ENCODE results near the gene STYXL1.

The STYXL1 gene

GRCh38 chr7:75987026-75987804, 60.6 kb downstream of the STYXL1 start:
- Histone ChIP-seq H3K27me3 (replicated peaks; ENCODE audit: control insufficient read depth, insufficient read depth, low read length, poor library complexity, severe bottlenecking) (no peaks in the 10 kb centered on the region), H3K36me3 (ENCODE audit: control insufficient read depth, insufficient read depth, low read length) (peaks cover 52% of the 10 kb centered on the region), H3K4me3 (ENCODE audit: insufficient read depth, low read depth, low read length, poor library complexity, severe bottlenecking) (no peak overlapping the region), H3K4me1 (ENCODE audit: control insufficient read depth, insufficient read depth, low read length, poor library complexity, severe bottlenecking) (no peaks in the 10 kb centered on the region), H3K9me3 (ENCODE audit: control insufficient read depth, low read length) (no peaks in the 10 kb centered on the region), H3K27ac (ENCODE audit: insufficient read depth, low read length, poor library complexity, severe bottlenecking) (no peak overlapping the region)
- DNase-seq: no peak

GRCh38 chr7:75986147-75986781, 61.5 kb downstream of the STYXL1 start:
- Histone ChIP-seq H3K36me3 (ENCODE audit: control insufficient read depth, insufficient read depth, low read length) (peaks cover 61% of the 10 kb centered on the region), H3K27ac (ENCODE audit: insufficient read depth, low read length, poor library complexity, severe bottlenecking) (no peak overlapping the region), H3K4me1 (ENCODE audit: control insufficient read depth, insufficient read depth, low read length, poor library complexity, severe bottlenecking) (no peaks in the 10 kb centered on the region), H3K9me3 (ENCODE audit: control insufficient read depth, low read length) (no peaks in the 10 kb centered on the region), H3K27me3 (replicated peaks; ENCODE audit: control insufficient read depth, insufficient read depth, low read length, poor library complexity, severe bottlenecking) (no peaks in the 10 kb centered on the region), H3K4me3 (ENCODE audit: insufficient read depth, low read depth, low read length, poor library complexity, severe bottlenecking) (no peak overlapping the region)
- no peak for DNase-seq

GRCh38 chr7:75985518-75986146, 62.2 kb downstream of the STYXL1 start:
- Histone ChIP-seq H3K4me1 (ENCODE audit: control insufficient read depth, insufficient read depth, low read length, poor library complexity, severe bottlenecking) (no peaks in the 10 kb centered on the region), H3K27ac (ENCODE audit: insufficient read depth, low read length, poor library complexity, severe bottlenecking) (no peak overlapping the region), H3K27me3 (replicated peaks; ENCODE audit: control insufficient read depth, insufficient read depth, low read length, poor library complexity, severe bottlenecking) (no peaks in the 10 kb centered on the region), H3K4me3 (ENCODE audit: insufficient read depth, low read depth, low read length, poor library complexity, severe bottlenecking) (no peak overlapping the region), H3K9me3 (ENCODE audit: control insufficient read depth, low read length) (no peaks in the 10 kb centered on the region), H3K36me3 (ENCODE audit: control insufficient read depth, insufficient read depth, low read length) (peaks cover 65% of the 10 kb centered on the region)
- DNase-seq: no peak

GRCh38 chr7:75985009-75985517, 62.7 kb downstream of the STYXL1 start:
- Histone ChIP-seq H3K4me3 (ENCODE audit: insufficient read depth, low read depth, low read length, poor library complexity, severe bottlenecking) (no peak overlapping the region), H3K27ac (ENCODE audit: insufficient read depth, low read length, poor library complexity, severe bottlenecking) (no peak overlapping the region), H3K9me3 (ENCODE audit: control insufficient read depth, low read length) (no peaks in the 10 kb centered on the region), H3K27me3 (replicated peaks; ENCODE audit: control insufficient read depth, insufficient read depth, low read length, poor library complexity, severe bottlenecking) (no peaks in the 10 kb centered on the region), H3K36me3 (ENCODE audit: control insufficient read depth, insufficient read depth, low read length) (peaks cover 71% of the 10 kb centered on the region), H3K4me1 (ENCODE audit: control insufficient read depth, insufficient read depth, low read length, poor library complexity, severe bottlenecking) (no peaks in the 10 kb centered on the region)
- no peak for DNase-seq

- no peaks in the 10 kb centered on the region for H3K27me3 ChIP-seq (replicated peaks; ENCODE audit: control insufficient read depth, insufficient read depth, low read length, poor library complexity, severe bottlenecking)
- H3K4me3 ChIP-seq (ENCODE audit: insufficient read depth, low read depth, low read length, poor library complexity, severe bottlenecking): no peak overlapping the region
- no peak overlapping the region for H3K27ac ChIP-seq (ENCODE audit: insufficient read depth, low read length, poor library complexity, severe bottlenecking)
- DNase-seq: no peak
- H3K4me1 ChIP-seq (ENCODE audit: control insufficient read depth, insufficient read depth, low read length, poor library complexity, severe bottlenecking): no peaks in the 10 kb centered on the region
- peaks cover 77% of the 10 kb centered on the region for H3K36me3 ChIP-seq (ENCODE audit: control insufficient read depth, insufficient read depth, low read length)
- no peaks in the 10 kb centered on the region for H3K9me3 ChIP-seq (ENCODE audit: control insufficient read depth, low read length)
Observed at GRCh38 chr7:75984130-75985008, 63.4 kb downstream of the STYXL1 start.

GRCh38 chr7:75983471-75984129, 64.2 kb downstream of the STYXL1 start:
- Histone ChIP-seq H3K36me3 (ENCODE audit: control insufficient read depth, insufficient read depth, low read length) (peaks cover 80% of the 10 kb centered on the region), H3K27me3 (replicated peaks; ENCODE audit: control insufficient read depth, insufficient read depth, low read length, poor library complexity, severe bottlenecking) (no peaks in the 10 kb centered on the region), H3K4me1 (ENCODE audit: control insufficient read depth, insufficient read depth, low read length, poor library complexity, severe bottlenecking) (no peaks in the 10 kb centered on the region), H3K9me3 (ENCODE audit: control insufficient read depth, low read length) (no peaks in the 10 kb centered on the region), H3K4me3 (ENCODE audit: insufficient read depth, low read depth, low read length, poor library complexity, severe bottlenecking) (no peak overlapping the region), H3K27ac (ENCODE audit: insufficient read depth, low read length, poor library complexity, severe bottlenecking) (no peak overlapping the region)
- DNase-seq: no peak

- Histone ChIP-seq H3K4me1 (ENCODE audit: control insufficient read depth, insufficient read depth, low read length, poor library complexity, severe bottlenecking) (no peaks in the 10 kb centered on the region), H3K36me3 (ENCODE audit: control insufficient read depth, insufficient read depth, low read length) (peaks cover 72% of the 10 kb centered on the region), H3K27ac (ENCODE audit: insufficient read depth, low read length, poor library complexity, severe bottlenecking) (no peak overlapping the region), H3K27me3 (replicated peaks; ENCODE audit: control insufficient read depth, insufficient read depth, low read length, poor library complexity, severe bottlenecking) (no peaks in the 10 kb centered on the region), H3K9me3 (ENCODE audit: control insufficient read depth, low read length) (no peaks in the 10 kb centered on the region), H3K4me3 (ENCODE audit: insufficient read depth, low read depth, low read length, poor library complexity, severe bottlenecking) (no peak overlapping the region)
- DNase-seq: no peak
Observed at GRCh38 chr7:75982306-75983064, 65.3 kb downstream of the STYXL1 start.

- Histone ChIP-seq H3K27me3 (replicated peaks; ENCODE audit: control insufficient read depth, insufficient read depth, low read length, poor library complexity, severe bottlenecking) (no peaks in the 10 kb centered on the region), H3K4me3 (ENCODE audit: insufficient read depth, low read depth, low read length, poor library complexity, severe bottlenecking) (no peak overlapping the region), H3K9me3 (ENCODE audit: control insufficient read depth, low read length) (no peaks in the 10 kb centered on the region), H3K27ac (ENCODE audit: insufficient read depth, low read length, poor library complexity, severe bottlenecking) (no peak overlapping the region), H3K36me3 (ENCODE audit: control insufficient read depth, insufficient read depth, low read length) (peaks cover 64% of the 10 kb centered on the region), H3K4me1 (ENCODE audit: control insufficient read depth, insufficient read depth, low read length, poor library complexity, severe bottlenecking) (no peaks in the 10 kb centered on the region)
- no peak for DNase-seq
Observed at GRCh38 chr7:75981453-75982305, 66.1 kb downstream of the STYXL1 start.

Data from effector memory CD4-positive, alpha-beta T cell (primary cell).